ENCODE results near the gene CKMT1A.
"Not testable (repeated sequence)": the region's sequence is repeated elsewhere in the genome, so short reads cannot be mapped to it uniquely, and the experiment has no call there.

- TF ChIP-seq POLR2AphosphoS5 (IDR thresholded peaks at IDR 0.05; ENCODE audit: low read depth, low read length); POLR2A (IDR thresholded peaks at IDR 0.05; ENCODE audit: low read depth, low read length); TAF1 (IDR thresholded peaks at IDR 0.05; ENCODE audit: borderline replicate concordance, low read depth, low read length): not testable (repeated sequence)
These were observed 53.2 kb downstream of the CKMT1A start for GRCh38 chr15:43746903-43747309.

All from GM12892 (cell line).